ENCODE results near the gene ENC1.

ENC1 gene

GRCh38 chr5:74603376-74603775 lies 37.2 kb downstream of the ENC1 start:
- no peak for DNase-seq

- no peak for DNase-seq
Measured at GRCh38 chr5:74599148-74599547, 41.4 kb downstream of the ENC1 start.

GRCh38 chr5:74598731-74599130 lies 41.8 kb downstream of the ENC1 start:
- DNase-seq = no peak

- no peak for DNase-seq
Measured at GRCh38 chr5:74596927-74597326, 43.6 kb downstream of the ENC1 start.

- DNase-seq = no peak
Measured at GRCh38 chr5:74595143-74595925, 45.2 kb downstream of the ENC1 start.

- peak; percentile 22 for DNase-seq
Measured at GRCh38 chr5:74594137-74595040, 46.1 kb downstream of the ENC1 start.

- DNase-seq = peak; percentile 19
Measured at GRCh38 chr5:74589204-74590056, 51.1 kb downstream of the ENC1 start.

- no peak for DNase-seq
Measured at GRCh38 chr5:74588415-74588814, 52.1 kb downstream of the ENC1 start.

- DNase-seq = no peak
Measured at GRCh38 chr5:74587890-74588289, 52.6 kb downstream of the ENC1 start.

GRCh38 chr5:74587300-74587699 lies 53.2 kb downstream of the ENC1 start:
- DNase-seq = no peak

GRCh38 chr5:74586856-74587255 lies 53.7 kb downstream of the ENC1 start:
- DNase-seq = no peak

- no peak for DNase-seq
Measured at GRCh38 chr5:74582853-74583252, 57.7 kb downstream of the ENC1 start.

GRCh38 chr5:74581988-74582365 lies 58.6 kb downstream of the ENC1 start:
- DNase-seq = no peak

- DNase-seq = no peak
Measured at GRCh38 chr5:74580729-74581109, 59.8 kb downstream of the ENC1 start.

- DNase-seq = no peak
Measured at GRCh38 chr5:74579215-74579614, 61.3 kb downstream of the ENC1 start.

GRCh38 chr5:74578356-74579044 lies 62.0 kb downstream of the ENC1 start:
- DNase-seq = no peak
